Fibroblast of upper back skin (primary cell): Measurements from ENCODE around the gene XKR7.
A peak's percentile ranks its signal among the peaks of the same experiment; 100 is the strongest.
"Not testable (repeated sequence)": the region's sequence is repeated elsewhere in the genome, so short reads cannot be mapped to it uniquely, and the experiment has no call there.

Experiments used
- DNase-seq: peaks from one replicate; pipeline ENCODE4 v3.0.0-alpha.2; 2013

The XKR7 gene

DNA sequence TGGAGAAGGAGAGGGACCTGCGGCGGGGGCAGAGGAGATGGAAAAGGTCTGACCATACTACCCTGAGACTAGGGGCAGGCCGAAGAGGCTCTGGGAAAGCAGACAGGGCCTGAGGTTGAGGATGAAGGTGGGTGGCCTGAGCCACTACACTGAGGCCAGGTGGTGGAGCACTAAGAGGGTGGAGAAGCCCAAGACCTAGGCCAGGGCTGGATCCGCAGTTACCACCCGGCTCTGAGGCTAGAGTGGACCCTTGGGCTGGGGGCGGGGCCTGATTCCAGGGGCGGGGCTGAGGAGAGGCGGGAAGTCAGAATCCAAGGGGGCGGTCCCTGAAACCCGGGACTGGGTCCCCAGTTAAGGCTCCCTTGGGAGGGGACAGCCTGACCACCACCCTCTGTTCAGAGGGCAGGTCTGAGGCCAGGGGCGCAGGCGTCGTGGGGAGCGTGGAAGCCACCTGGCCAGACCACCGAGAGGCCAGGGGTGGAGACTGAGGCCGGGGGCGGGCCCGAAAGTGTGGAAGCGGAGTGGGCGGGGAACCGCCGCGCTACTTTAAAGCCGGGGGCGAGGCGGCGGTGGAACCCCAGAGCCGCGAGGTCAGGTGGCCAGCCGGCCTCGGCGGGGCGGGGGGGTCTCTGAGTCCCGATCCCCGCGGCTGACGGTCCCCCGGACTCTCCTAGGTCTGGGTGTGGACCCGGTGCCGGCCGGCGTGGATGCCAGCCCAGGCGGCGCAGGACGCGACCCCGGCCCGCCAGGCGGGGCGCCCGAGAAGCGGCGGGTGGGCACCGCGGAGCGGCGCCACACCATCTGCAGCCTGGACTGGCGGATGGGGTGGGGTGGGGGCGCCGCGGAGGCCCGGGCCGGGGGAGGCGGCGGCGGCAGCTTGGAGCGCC, 50.6 kb downstream of the XKR7 start:
- DNase-seq = no peak

DNA sequence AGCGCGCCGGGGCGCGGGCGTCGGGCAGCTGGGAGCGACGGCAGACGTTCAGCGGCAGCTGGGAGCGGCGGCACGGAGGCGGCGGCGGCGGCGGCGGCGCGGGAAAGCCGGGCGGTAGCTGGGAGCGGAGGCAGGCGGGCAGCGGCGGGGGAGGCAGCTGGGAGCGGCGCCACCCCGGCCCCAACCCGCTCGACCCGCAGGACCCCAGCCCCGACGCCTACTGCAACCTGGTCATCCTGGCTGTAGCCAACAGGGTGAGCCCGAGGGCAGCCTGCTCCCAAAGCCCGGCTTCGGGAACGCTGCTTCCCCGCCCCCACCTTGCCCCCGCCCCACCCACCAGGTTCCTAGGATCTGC, 51.2 kb downstream of the XKR7 start:
- no peak for DNase-seq

DNA sequence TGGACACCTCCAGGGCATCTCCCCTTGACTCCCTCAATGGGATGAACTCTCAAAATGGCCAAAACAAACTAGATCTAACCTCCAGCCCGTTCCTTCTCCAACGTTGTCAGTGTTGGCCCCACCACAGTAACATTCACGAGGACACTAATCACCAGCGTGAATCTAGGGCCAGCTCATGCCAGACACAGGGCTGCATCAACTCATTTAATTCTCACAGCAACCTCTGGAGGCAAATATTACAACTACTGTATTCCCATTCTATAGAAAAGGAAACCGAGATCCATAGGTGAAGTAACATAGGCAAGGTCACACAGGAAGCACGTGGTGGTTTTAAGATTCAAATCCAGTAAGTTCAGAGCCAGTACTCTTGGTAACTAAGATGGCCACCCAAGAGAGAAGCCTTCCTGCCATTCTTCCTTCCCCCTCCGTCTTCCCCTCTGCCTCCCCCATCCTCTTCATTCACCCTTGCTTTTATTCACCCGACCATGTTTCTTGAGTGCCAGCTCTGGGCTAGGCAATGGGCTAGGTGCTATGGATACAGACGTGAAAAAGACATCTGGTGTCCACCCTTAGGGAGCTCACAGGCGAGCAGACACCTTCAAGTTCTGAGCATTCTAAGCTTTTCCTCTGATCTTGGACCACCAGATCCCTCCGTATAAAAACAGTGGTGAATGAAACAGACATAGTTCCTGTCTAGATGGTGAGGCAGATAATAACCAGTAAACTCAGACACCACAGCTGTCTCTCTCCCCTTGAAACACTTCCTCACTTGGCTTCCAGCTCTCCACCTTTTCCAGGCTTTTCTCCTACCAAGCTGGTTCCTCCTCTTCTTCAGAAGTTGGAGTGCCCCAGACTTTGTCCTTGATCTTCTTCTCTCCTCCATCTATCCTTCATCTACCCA, 51.9 kb downstream of the XKR7 start:
- DNase-seq = no peak

DNA sequence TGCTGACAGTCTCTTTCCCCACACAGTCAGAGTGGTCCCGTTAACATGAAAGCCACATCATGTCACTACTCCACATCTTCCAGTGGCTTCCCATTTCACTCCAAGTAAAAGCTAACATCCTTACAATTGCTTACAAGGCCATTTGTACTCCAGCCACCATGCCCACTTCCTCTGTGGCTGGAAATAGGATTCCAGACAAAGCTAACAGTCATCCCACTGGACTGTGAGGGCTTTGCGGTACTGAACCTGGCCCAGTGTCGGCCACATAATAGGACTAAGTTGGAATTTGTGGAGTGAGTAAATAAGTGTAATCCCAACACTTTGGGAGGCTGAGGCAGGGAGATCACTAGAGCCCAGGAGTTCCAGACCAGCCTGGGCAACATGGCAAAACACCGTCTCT, 53.1 kb downstream of the XKR7 start:
- DNase-seq = no peak

DNA sequence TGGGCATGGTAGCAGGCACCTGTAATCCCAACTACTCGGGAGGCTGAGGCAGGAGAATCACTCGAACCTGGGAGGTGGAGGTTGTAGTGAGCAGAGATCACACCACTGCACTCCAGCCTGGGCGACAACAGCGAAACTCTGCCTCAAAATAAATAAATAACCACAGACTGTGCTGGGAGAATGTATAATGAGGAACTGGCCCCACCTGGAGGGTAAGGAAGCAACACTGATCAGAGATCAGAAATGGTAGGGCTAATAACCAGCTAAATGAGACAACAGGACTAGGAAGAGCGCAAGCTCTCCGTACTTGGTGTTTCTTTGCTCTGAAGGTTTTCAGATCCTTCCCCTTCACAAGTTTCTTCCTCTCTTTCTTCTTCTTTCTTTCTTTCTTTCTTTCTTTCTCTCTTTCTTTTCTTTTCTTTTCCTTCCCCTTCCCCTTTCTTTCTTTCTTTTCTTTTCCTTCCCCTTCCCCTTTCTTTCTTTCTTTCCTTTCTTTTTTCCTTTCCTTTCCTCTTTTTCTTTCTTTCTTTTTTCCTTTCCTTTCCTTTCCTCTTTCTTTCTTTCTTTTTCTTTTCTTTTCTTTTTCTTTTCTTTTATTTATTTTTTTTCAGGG, 56.8 kb downstream of the XKR7 start:
- no peak for DNase-seq

DNA sequence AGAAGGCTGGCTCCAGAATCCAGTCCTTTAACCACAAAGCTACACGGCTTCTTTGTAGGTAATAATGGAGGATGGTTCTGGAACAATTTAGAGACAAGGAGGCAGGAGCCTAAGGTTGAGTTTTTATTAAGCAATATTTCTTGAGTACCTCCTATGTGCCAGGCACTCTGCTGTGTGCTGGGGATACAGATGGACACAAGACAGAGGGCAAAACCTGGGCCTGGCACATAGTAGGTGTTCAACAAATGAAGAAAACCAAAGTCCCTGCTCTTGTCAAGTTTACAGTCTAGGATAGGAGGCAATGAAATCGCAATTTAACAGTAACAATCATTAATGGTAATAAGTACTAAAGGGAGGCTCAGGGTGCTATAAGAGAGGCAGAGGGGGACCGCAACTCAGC, 59.7 kb downstream of the XKR7 start:
- no peak for DNase-seq

DNA sequence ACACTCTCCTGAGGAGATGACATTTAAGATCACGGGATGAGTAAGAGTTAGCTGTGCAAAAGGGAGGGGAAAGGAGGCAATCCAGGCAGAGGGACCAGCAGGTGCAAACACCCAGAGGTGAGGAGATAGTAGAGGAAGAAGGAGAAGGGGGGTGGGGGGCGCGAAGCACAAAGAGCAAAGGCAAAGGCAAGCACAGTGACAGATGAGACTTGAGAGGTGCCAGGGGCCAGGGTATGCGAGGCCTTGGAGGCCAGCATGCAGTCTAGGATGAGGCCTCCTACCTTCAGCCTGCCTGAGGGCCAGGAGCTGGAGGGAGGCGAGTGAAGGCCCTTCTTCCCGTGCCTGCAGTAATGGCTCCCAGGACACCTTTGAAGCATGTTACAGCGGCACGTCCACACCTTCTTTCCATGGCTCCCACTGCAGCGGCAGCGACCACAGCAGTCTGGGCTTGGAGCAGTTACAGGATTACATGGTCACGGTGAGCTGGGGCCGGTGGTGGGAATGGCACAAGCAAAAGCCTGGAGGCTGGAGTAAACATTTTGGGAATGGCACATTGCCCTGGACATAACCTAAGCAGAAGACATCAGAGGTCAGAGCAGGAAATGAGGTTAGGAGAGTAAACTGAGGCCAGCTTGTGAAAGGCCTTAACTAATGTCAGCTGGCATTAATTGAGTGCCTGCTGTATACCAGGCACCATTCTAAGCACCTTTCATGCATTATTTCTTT, 60.9 kb downstream of the XKR7 start:
- peak; percentile 16 for DNase-seq

DNA sequence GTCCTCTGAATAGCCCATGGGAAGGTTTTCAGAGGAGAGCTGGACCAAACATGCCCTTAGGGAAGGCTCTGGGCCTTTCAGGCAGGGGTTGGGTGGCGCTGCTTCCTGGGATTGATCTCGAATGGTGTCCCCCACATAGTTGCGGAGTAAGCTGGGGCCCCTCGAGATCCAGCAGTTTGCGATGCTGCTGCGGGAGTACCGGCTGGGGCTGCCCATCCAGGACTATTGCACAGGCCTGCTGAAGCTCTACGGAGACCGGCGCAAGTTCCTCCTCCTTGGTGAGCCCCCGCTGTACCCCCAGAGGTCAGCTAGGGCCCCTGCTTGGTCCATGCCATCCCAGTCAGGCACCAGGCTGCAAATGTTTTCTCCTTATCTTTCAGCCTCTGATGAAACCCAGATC, 61.6 kb downstream of the XKR7 start:
- no peak for DNase-seq

DNA sequence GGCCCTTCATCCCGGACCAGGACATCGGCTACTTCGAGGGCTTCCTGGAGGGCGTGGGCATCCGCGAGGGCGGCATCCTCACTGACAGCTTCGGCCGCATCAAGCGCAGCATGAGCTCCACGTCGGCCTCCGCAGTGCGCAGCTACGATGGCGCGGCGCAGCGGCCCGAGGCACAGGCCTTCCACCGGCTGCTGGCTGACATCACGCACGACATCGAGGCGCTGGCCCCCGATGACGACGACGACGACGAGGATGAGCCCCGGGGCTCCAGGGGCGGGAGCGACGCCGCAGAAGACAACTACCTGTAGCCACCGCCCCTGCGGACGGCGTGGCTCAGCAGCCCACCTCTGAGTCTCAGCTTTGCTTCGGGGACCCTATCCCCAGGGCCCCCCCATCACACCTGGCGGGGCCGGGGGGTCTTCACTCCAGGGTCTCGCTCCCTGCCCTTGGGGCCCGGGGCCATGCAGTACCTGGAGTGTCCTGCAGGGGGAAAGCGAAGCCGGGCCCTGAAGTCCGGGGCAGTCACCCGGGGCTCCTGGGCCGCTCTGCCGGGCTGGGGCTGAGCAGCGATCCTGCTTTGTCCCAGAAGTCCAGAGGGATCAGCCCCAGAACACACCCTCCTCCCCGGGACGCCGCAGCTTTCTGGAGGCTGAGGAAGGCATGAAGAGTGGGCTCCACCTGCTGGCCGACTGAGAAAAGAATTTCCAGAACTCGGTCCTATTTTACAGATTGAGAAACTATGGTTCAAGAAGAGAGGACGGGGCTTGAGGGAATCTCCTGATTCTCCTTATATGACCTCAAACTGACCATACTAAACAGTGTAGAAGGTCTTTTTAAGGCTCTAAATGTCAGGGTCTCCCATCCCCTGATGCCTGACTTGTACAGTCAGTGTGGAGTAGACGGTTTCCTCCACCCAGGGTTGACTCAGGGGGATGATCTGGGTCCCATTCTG, 63.3 kb downstream of the XKR7 start:
- peak; percentile 78 for DNase-seq

DNA sequence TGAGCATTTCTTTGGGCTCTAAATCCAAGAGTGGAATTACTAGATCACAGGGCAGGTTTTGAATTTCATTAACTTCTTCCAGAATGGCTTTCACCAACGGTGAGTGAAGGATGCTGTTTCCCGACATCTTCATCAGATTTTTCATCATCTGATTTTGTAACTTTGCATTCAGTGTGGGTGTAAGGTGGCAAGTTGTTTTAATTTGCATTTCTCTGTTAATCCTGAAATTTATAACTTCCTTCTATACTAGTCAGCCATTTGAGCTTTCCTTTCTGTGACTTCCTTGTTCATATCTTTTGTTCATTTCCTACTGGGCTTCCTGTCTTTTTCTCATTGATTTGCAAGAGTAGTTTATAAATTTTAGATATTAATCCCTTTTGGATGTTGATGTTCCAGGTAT, 65.4 kb downstream of the XKR7 start:
- DNase-seq = no peak

DNA sequence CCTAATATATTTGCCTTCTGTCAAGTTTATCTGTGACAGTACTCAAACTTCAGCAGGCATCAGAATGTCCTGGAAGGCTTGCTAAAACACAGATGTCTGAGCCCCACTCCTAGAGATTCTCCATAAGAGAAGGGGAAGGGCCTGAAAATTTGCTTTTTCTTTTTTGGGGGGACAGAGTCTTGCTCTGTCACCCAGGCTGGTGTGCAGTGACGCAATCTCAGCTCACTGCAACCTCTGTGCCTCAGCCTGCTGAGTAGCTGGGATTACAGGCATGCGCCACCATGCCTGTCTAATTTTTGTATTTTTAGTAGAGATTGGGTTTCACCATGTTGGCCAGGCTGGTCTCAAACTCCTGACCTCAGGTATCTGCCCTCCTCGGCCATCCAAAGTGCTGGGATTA, 65.8 kb downstream of the XKR7 start:
- not testable (repeated sequence) for DNase-seq

DNA sequence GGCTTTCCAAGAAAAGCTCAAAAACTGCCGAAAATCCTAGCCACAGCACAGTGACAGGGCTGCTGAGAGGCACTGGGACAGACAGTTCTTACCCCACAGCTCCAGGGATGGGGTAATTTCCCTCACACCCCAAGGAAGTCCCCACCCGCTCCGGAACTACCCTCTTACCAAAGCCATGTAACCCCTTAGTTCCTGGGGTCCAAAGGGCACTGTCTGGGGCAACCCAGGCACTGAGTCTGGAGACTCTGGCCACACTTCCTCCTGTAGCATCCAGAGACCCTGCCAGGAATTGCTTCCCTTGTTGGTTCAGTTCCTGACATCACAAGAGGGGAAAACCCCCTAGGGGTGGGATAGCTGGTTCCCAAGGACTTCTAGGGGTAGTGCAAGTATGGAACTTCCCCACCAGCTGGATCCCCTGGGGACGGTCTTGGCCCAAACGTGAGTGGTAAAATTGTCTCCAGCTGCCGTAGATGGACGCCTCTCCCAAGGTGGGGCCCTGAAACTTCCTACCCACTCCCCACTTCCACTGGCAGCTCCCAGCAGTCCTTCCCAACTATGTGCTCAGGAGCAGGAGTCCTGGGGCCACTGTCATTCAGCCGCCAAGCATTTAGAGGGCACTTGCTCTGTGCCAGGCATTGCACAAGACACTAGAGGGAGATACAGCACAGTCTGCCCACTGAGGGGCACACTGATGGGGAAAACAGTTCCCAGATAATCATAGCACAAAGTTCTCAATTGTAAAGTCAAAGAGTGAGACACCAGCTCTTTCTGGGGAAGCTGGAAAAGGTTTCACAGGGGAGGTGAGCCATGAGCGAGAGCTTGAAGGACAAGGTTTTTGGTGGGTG, 66.9 kb downstream of the XKR7 start:
- DNase-seq = peak; percentile 17

DNA sequence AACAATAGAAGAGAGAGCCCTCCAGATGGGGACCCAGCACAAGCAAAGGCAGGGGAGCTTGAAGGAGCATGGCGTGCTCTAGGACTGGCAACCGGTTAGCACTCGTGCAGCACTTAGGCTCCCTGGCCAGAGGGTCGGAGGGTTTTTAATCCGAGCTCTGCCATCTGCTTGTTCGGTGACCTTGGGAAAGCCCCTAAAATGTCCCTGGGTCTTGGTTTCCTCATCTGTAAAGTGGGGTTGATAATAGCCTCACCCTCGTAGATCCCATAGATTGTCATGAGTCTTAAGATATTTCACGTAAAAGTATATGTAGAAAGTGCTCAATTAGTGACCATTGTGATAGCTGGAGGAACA, 67.5 kb downstream of the XKR7 start:
- DNase-seq = no peak

DNA sequence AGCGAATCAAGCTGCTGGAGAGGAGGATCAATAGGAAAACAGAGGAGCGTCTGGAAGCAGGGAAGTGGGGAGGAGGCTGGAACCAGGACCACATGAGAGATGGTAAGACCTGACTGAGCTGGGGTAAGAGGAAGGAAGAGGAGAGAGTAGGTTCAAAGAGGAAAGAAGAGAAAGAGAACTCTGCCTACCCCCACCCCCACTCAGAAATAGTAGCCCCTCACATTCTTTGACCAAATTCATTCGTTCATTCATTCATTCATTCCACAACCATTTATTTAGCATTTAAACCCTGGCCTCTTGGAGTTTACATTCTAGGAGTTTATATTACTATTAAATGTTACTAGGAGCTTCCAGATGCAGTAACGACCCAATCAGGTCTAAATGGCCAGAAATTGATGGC, 68.3 kb downstream of the XKR7 start:
- no peak for DNase-seq

DNA sequence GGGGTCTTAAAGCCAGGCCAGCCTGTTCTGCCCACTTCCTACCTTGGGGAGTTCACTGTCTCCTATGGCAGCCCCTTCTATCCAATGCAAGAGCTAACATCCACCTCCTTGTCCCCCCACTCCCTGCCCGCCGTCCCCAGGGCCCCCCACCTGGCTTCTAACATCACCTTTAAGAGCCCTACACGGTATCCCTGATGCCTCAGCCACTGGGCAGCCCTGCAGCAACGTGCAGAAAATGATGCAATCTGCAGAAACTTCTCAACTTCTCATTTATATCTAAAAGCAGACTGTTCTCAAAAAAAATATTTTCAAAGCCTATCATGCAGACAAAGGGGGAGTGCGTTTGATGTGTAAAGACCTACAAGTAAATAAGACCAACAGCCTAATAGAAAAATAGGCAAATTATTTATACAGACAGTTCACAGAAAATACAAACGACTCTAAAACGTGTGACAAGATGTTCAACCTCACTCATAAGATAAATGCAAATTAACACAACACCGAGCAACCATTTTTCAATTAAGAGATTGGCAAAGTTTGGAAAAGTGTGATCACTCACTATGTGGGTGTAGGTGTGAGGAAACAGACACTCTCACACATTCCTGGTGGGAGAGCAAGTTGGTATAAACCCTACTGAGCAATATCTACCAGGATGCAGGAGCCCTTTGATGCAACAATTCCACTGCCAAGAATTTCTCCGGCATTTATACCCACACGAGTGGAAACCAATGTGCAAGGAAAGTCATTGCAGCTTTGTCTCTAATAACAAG, 69.0 kb downstream of the XKR7 start:
- DNase-seq = peak; percentile 77

DNA sequence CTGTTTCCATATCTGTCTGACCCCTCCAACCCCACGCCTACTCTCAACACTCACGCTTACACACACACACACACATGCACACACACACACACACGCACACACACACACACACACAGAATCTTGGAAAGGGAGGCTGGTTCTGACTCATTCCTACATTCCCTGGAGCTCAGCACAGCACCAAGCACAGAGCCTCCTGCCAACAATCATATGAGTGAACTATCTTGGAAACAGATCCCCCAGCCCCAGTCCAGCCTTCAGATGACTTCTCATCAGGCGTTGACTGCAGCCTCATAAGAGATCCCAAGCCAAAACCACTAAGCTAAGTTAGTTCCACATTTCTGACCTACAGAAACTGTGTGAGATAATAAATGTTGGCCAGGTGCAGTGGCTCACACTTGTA, 70.0 kb downstream of the XKR7 start:
- peak; percentile 69 for DNase-seq

DNA sequence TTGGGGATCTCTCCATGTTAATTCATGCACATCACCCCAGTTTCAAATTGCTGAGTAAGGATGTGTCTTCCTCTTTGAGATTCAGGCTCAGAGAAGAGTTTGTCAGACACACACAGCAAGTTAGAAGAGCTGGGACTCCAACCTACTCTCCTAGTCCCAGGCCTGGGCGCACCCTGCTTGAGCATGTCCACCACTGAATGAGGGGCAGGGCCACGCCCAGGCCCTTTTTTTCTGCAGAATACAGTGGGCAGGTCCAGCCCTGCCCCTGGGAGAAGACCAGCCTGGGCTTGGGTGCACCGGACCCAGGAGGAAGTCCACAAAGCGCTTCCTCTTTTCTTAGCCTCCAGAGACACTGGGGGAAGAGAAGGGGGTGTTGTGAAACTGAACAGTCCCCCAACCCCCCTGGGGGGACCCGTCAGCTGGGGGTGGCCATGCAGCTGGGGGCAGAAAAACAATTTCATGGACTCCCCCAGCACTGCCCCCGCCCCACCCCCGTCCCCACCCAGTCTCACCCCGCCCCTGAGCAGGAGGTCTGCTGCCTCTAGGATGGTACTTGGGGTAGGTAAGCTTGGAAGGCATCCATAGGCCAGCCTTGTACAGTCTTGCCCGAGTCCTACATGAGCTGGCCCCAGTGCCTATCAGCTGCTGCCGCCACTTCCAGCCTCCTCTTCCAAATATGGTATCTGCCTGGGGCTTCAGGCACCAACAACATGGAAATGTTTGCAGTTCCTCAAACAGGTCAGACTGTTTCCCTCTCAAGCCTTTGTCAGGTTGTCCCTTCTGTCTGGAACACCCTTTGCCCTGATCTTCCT, 72.4 kb downstream of the XKR7 start:
- no peak for DNase-seq

DNA sequence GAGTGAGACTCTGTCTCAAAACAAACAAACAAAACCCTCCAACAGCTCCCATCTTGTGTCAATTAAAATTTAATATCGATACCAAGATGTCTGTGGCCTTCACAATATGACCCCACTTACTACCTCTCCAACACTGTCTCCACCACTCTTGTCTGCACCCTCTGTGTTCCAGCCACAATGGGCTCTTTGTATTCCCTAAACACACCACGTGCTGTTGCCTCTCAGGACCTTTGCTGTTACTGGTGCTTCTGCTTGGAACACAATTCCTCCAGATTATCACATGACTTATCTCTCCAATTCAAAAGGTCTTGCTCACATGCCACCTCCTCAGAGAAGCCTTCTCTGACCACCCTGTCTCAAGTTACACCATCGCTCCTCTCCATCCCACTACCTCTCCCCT, 78.0 kb downstream of the XKR7 start:
- DNase-seq = no peak

DNA sequence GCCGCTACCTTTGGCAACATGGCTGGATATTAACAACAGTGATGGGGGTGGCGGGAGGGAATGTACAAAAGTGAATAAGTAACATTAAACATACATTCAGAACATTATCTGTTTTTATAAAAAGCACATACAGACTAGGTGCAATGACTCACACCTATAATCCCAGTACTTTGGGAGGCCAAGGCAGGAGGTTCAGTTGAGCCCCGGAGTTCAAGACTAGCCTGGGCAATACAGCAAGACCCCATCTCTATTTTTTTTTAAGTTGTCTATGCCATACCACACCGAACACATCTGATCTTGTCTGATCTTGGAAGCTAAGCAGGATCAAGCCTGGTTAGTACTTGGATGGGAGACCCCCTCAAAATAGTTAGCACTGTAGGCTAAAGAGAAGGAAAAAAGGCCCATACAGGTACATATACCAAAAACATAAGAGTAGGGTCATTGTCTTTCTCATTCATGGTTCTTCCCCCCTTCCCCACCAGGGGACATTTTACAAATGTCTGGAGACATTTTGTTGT, 82.4 kb downstream of the XKR7 start:
- no peak for DNase-seq
